ENCODE measurements around the gene ZNF821. TPM values are rescaled to one million over a fixed set of nuclear protein-coding genes. Genes with fewer than 3 reads are reported as not detected.

Gene ZNF821
- total RNA-seq, 6 experiments from 2014 or later: 1.3 to 3.8 (median 1.7) TPM

- H3K27me3 ChIP-seq: no peaks in the 10 kb centered on the region
- H3K36me3 ChIP-seq: peaks cover 22 to 88% (median 51%) of the 10 kb centered on the region in 4 donors
- WGBS (ENCODE audit: insufficient coverage, low coverage, low lambda C conversion rate, missing lambda C conversion rate): 100% methylated on average over 2 of the region's 2 CpGs
- no peak overlapping the region for H3K27ac ChIP-seq
- TF ChIP-seq CTCF (IDR thresholded peaks at IDR 0.05): no peak
- no peak for TF ChIP-seq POLR2A (IDR thresholded peaks at IDR 0.05)
- no peak overlapping the region for H3K4me3 ChIP-seq
- H3K9me3 ChIP-seq: no peaks in the 10 kb centered on the region
- DNase-seq: no peak
- H3K4me1 ChIP-seq: no peaks in the 10 kb centered on the region
- no peak for ATAC-seq
- intact Hi-C loops (cut with DNase I): no loop called here
Measured at GRCh38 chr16:71920658-71921057, 36.7 kb upstream of the ZNF821 start.

- Histone ChIP-seq H3K4me3 (no peak overlapping the region), H3K9me3 (no peaks in the 10 kb centered on the region), H3K27ac (no peak overlapping the region), H3K36me3 (peaks cover 22 to 74% (median 46%) of the 10 kb centered on the region in 4 donors), H3K4me1 (peaks cover 0 to 12% (median 4%) of the 10 kb centered on the region in 4 donors), H3K27me3 (no peaks in the 10 kb centered on the region)
- TF ChIP-seq POLR2A (IDR thresholded peaks at IDR 0.05): no peak
- no peak for TF ChIP-seq CTCF (IDR thresholded peaks at IDR 0.05)
- 73% methylated on average over 3 of the region's 3 CpGs for WGBS (ENCODE audit: insufficient coverage, low coverage, low lambda C conversion rate, missing lambda C conversion rate)
- ATAC-seq: peak; percentile 50 to 79 (median 58)
- no peak for DNase-seq
- intact Hi-C loops (cut with DNase I): no loop called here
Measured at GRCh38 chr16:71919035-71919434, 35.1 kb upstream of the ZNF821 start.

GRCh38 chr16:71917900-71918299 lies 33.9 kb upstream of the ZNF821 start:
- H3K27me3 ChIP-seq: no peaks in the 10 kb centered on the region
- ATAC-seq: no peak
- WGBS (ENCODE audit: insufficient coverage, low coverage, low lambda C conversion rate, missing lambda C conversion rate): 90% methylated on average over 5 of the region's 6 CpGs
- H3K4me1 ChIP-seq: peaks cover 0 to 22% (median 4%) of the 10 kb centered on the region in 4 donors
- H3K36me3 ChIP-seq: peaks cover 17 to 63% (median 35%) of the 10 kb centered on the region in 4 donors
- no peaks in the 10 kb centered on the region for H3K9me3 ChIP-seq
- intact Hi-C loops (cut with DNase I): no loop called here
- H3K4me3 ChIP-seq: no peak overlapping the region
- no peak overlapping the region for H3K27ac ChIP-seq
- TF ChIP-seq CTCF (IDR thresholded peaks at IDR 0.05): no peak
- TF ChIP-seq POLR2A (IDR thresholded peaks at IDR 0.05): no peak
- DNase-seq: no peak

GRCh38 chr16:71916397-71916920 lies 32.5 kb upstream of the ZNF821 start:
- H3K9me3 ChIP-seq: no peaks in the 10 kb centered on the region
- no peak for TF ChIP-seq POLR2A (IDR thresholded peaks at IDR 0.05)
- no peak for TF ChIP-seq CTCF (IDR thresholded peaks at IDR 0.05)
- ATAC-seq: no peak
- H3K27ac ChIP-seq: no peak overlapping the region
- no peak overlapping the region for H3K4me3 ChIP-seq
- no peak for DNase-seq
- no peaks in the 10 kb centered on the region for H3K27me3 ChIP-seq
- whole genome bisulfite sequencing (ENCODE audit: insufficient coverage, low coverage, low lambda C conversion rate, missing lambda C conversion rate): 71% methylated on average over 6 of the region's 11 CpGs
- H3K4me1 ChIP-seq: peaks cover 0 to 36% (median 4%) of the 10 kb centered on the region in 4 donors
- peaks cover 10 to 49% (median 22%) of the 10 kb centered on the region in 4 donors for H3K36me3 ChIP-seq
- intact Hi-C loops (cut with DNase I): no loop called here

Data from right lobe of liver (tissue), 6 donors.